ENCODE results near the gene MMS22L.

The MMS22L gene

GRCh38 chr6:97154015-97154414 is 129.0 kb downstream of the MMS22L start:
- H3K4me1 ChIP-seq: no peaks in the 10 kb centered on the region

DNA sequence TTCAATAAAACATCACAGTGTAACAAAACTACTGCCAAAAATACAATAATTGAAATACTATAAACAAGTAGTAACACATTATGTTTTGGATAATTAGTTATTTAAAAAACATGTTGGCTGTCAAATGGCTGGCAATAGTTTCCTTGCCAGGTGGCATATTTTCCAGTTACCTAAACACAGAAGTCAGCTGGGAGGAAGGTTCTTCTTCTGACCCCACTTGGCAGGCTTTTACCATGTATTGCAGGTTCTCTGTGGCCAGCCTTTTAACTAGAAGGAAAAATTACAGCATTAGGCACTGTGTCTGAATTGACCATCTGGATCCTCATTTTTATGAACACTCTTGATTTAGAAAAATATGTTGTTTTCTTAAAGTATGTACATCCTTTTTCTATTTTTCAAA is 131.4 kb downstream of the MMS22L start:
- no peak overlapping the region for H3K4me2 ChIP-seq
- H3K4me3 ChIP-seq: no peak overlapping the region
- no peak overlapping the region for H3K27ac ChIP-seq
- no peaks in the 10 kb centered on the region for H3K4me1 ChIP-seq
- no peak overlapping the region for H3K9ac ChIP-seq
- no peaks in the 10 kb centered on the region for H3K27me3 ChIP-seq
- H3K9me3 ChIP-seq: peaks cover 6% of the 10 kb centered on the region
- TF ChIP-seq Cebpa-rat (IDR thresholded peaks at IDR 0.05): no peak
- peaks cover 58% of the 10 kb centered on the region for H3K36me3 ChIP-seq
- no peaks in the 10 kb centered on the region for H4K20me1 ChIP-seq

More at GRCh38 chr6:97154015-97154414, 129.0 kb downstream of the MMS22L start:
- no peaks in the 10 kb centered on the region for H3K27me3 ChIP-seq
- no peaks in the 10 kb centered on the region for H4K20me1 ChIP-seq
- H3K36me3 ChIP-seq: peaks cover 65% of the 10 kb centered on the region
- H3K9me3 ChIP-seq: peaks cover 13% of the 10 kb centered on the region
- no peak overlapping the region for H3K4me3 ChIP-seq
- no peak for TF ChIP-seq Cebpa-rat (IDR thresholded peaks at IDR 0.05)
- no peak overlapping the region for H3K9ac ChIP-seq
- H3K27ac ChIP-seq: no peak overlapping the region
- H3K4me2 ChIP-seq: no peak overlapping the region

DNA sequence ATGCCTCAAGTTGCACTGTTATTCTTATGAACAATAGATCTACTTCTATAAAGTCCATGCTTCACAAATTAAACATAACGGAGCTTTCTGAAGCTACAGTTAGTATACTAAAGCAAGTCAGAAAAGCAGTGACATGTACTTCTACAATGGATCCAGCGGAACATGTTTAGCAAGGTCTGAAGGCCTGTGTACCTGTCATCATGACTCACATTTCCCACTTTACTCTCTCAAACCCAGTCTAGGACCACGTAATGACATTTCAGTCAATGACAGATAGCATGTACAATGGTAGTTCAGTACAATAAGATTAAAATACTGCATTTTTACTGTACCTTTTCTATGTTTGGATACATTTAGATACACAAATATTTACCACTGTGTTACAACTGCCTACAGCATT is 132.1 kb downstream of the MMS22L start:
- H3K36me3 ChIP-seq: peaks cover 53% of the 10 kb centered on the region
- no peak overlapping the region for H3K9ac ChIP-seq
- H3K9me3 ChIP-seq: no peaks in the 10 kb centered on the region
- H3K4me2 ChIP-seq: no peak overlapping the region
- H3K4me3 ChIP-seq: no peak overlapping the region
- no peaks in the 10 kb centered on the region for H3K27me3 ChIP-seq
- H3K4me1 ChIP-seq: no peaks in the 10 kb centered on the region
- no peaks in the 10 kb centered on the region for H4K20me1 ChIP-seq
- TF ChIP-seq Cebpa-rat (IDR thresholded peaks at IDR 0.05): no peak
- no peak overlapping the region for H3K27ac ChIP-seq

DNA sequence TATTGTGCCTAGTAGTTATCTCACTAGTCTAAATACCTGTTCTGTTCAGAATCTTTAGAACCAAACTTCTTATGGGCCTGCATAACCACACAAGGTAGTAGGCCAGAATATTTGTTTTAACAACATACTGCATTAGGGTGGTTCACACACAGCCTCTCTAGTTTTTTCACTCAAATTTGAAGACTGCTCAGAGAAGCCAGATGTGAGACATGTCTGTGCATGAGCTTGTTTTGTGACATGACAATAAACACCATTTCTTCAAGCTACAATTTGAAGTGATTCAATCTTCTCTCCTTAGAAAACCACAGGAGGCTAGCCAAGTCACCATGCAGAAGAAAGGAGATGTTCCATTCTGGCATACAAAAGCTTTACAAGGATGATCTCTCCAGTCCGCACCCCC is 135.6 kb downstream of the MMS22L start:
- H3K36me3 ChIP-seq: peaks cover 51% of the 10 kb centered on the region

GRCh38 chr6:97145691-97146090 is 137.3 kb downstream of the MMS22L start:
- no peaks in the 10 kb centered on the region for H3K4me1 ChIP-seq
- H3K9me3 ChIP-seq: no peaks in the 10 kb centered on the region
- no peaks in the 10 kb centered on the region for H4K20me1 ChIP-seq
- H3K27me3 ChIP-seq: no peaks in the 10 kb centered on the region
- H3K4me2 ChIP-seq: no peak overlapping the region
- no peak overlapping the region for H3K27ac ChIP-seq
- no peak for TF ChIP-seq Cebpa-rat (IDR thresholded peaks at IDR 0.05)
- no peak overlapping the region for H3K9ac ChIP-seq
- H3K36me3 ChIP-seq: peaks cover 40% of the 10 kb centered on the region
- no peak overlapping the region for H3K4me3 ChIP-seq

More for the DNA sequence above, 135.6 kb downstream of the MMS22L start:
- no peak overlapping the region for H3K4me3 ChIP-seq
- no peaks in the 10 kb centered on the region for H4K20me1 ChIP-seq
- no peaks in the 10 kb centered on the region for H3K4me1 ChIP-seq
- no peaks in the 10 kb centered on the region for H3K27me3 ChIP-seq
- H3K27ac ChIP-seq: no peak overlapping the region
- no peak for TF ChIP-seq Cebpa-rat (IDR thresholded peaks at IDR 0.05)
- no peak overlapping the region for H3K9ac ChIP-seq
- no peak overlapping the region for H3K4me2 ChIP-seq
- H3K9me3 ChIP-seq: no peaks in the 10 kb centered on the region

DNA sequence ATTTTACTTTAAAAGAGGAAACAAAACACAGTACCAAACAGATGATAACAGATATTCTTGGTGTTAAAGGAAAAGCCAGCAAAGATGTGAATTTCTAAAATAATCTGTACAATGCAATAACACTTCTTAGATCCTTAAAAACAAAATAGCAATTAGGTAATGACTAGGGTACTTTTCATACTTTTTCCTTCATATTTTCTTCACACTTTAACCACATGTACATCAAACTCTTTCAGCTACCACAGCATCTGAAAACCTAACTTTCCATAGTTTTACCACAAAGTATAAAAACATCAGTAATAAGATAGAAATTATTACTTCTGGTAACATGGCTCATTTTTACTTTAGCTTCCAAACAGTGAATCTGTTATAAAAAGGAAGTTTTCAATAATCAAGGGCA is 141.3 kb downstream of the MMS22L start:
- no peaks in the 10 kb centered on the region for H4K20me1 ChIP-seq
- no peak for TF ChIP-seq Cebpa-rat (IDR thresholded peaks at IDR 0.05)
- no peak overlapping the region for H3K4me2 ChIP-seq
- no peak overlapping the region for H3K27ac ChIP-seq
- no peak overlapping the region for H3K9ac ChIP-seq
- H3K4me3 ChIP-seq: no peak overlapping the region
- peaks cover 11% of the 10 kb centered on the region for H3K36me3 ChIP-seq
- H3K9me3 ChIP-seq: no peaks in the 10 kb centered on the region
- H3K27me3 ChIP-seq: no peaks in the 10 kb centered on the region
- no peaks in the 10 kb centered on the region for H3K4me1 ChIP-seq

DNA sequence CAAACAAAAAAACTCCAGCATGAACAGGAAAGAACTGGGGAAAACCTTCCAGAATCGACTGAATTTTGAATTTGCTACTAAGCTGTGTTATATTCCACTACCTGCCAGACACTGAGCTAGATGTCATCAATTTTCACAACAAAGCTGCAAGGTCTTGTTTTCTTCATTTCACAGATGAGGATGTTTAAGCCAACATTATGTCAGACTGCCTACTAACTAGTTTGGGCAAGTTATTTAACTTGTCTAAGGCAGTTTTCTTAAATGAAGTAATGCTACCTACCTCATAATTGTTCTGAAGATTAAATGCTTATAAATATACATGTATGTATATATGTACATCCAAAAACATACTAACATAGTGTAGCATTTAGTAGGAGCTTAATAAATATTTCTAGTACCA is 144.4 kb downstream of the MMS22L start:
- TF ChIP-seq Cebpa-rat (IDR thresholded peaks at IDR 0.05): no peak
- no peaks in the 10 kb centered on the region for H4K20me1 ChIP-seq
- H3K4me2 ChIP-seq: no peak overlapping the region
- no peak overlapping the region for H3K4me3 ChIP-seq
- no peak overlapping the region for H3K27ac ChIP-seq
- no peaks in the 10 kb centered on the region for H3K27me3 ChIP-seq
- no peak overlapping the region for H3K9ac ChIP-seq
- no peaks in the 10 kb centered on the region for H3K4me1 ChIP-seq
- no peaks in the 10 kb centered on the region for H3K9me3 ChIP-seq
- H3K36me3 ChIP-seq: no peaks in the 10 kb centered on the region; the same call in 1 of the 2 replicates

GRCh38 chr6:97136626-97137358 is 146.2 kb downstream of the MMS22L start:
- Histone ChIP-seq H3K9ac (no peak overlapping the region), H3K4me3 (no peak overlapping the region), H3K36me3 (no peaks in the 10 kb centered on the region; the same call in 1 of the 2 replicates), H3K9me3 (no peaks in the 10 kb centered on the region), H3K4me1 (no peaks in the 10 kb centered on the region), H3K4me2 (no peak overlapping the region), H4K20me1 (no peaks in the 10 kb centered on the region), H3K27me3 (no peaks in the 10 kb centered on the region), H3K27ac (no peak overlapping the region)
- no peak for TF ChIP-seq Cebpa-rat (IDR thresholded peaks at IDR 0.05)

- TF ChIP-seq Cebpa-rat (IDR thresholded peaks at IDR 0.05): no peak
- Histone ChIP-seq H3K27me3 (no peaks in the 10 kb centered on the region), H3K4me2 (no peak overlapping the region), H3K4me3 (no peak overlapping the region), H3K4me1 (no peaks in the 10 kb centered on the region), H3K36me3 (no peaks in the 10 kb centered on the region; the same call in 1 of the 2 replicates), H3K27ac (no peak overlapping the region), H4K20me1 (no peaks in the 10 kb centered on the region), H3K9ac (no peak overlapping the region), H3K9me3 (no peaks in the 10 kb centered on the region; the same call in 1 of the 2 replicates)
Observed at GRCh38 chr6:97133067-97133466, 149.9 kb downstream of the MMS22L start.

- peaks cover 12% of the 10 kb centered on the region for H3K4me1 ChIP-seq
- no peaks in the 10 kb centered on the region for H3K36me3 ChIP-seq
- H3K9ac ChIP-seq: no peak overlapping the region
- no peak overlapping the region for H3K4me2 ChIP-seq
- no peaks in the 10 kb centered on the region for H4K20me1 ChIP-seq
- no peaks in the 10 kb centered on the region for H3K27me3 ChIP-seq
- H3K27ac ChIP-seq: no peak overlapping the region
- H3K9me3 ChIP-seq: no peaks in the 10 kb centered on the region; the same call in 1 of the 2 replicates
- TF ChIP-seq Cebpa-rat (IDR thresholded peaks at IDR 0.05): no peak
- no peak overlapping the region for H3K4me3 ChIP-seq
Observed at GRCh38 chr6:97129106-97129505, 153.9 kb downstream of the MMS22L start.

All from BLaER1 (cell line).